Uterus (tissue), 2 donors: ENCODE data around the gene LRPPRC.

Experiments
- CTCF ChIP-seq, 4 experiments: fragments of 200-600 bp in 2 of 4; fragments of 450-650 bp in 2 of 4; sonication (generic) in 2 of 4; IDR thresholded peaks; one replicate each; pipeline ENCODE4 v1.5.1; 2016 to 2019; ENCODE audit warnings: antibody characterized with exemption in 4 of 4, mild to moderate bottlenecking in 2 of 4, moderate library complexity in 1 of 4
- POLR2A ChIP-seq, 2 donors: fragments of 450-650 bp; IDR thresholded peaks; one replicate each; pipeline ENCODE4 v1.6.1; 2016; ENCODE audit warnings: antibody characterized with exemption in 2 of 2, mild to moderate bottlenecking in 1 of 2, moderate library complexity in 1 of 2

GRCh38 chr2:43854671-43855070 is 141.1 kb downstream of the LRPPRC start:
- no peak for TF ChIP-seq CTCF (IDR thresholded peaks at IDR 0.05)
- no peak for TF ChIP-seq POLR2A (IDR thresholded peaks at IDR 0.05)
